Esophagus muscularis mucosa (tissue), 4 donors: ENCODE data around the gene FAM227A. TPM values are rescaled to one million over a fixed set of nuclear protein-coding genes. Genes with fewer than 3 reads are reported as not detected.

ENCODE experiments used
- DNase-seq: peaks from one replicate; pipeline ENCODE4 v3.0.0-alpha.2; 2017; ENCODE audit errors: extremely low spot score
- H3K27ac ChIP-seq, 4 donors: fragments of 200-600 bp; sonication (generic); replicated peaks in 1 of 4; 1 replicate in 3 of 4; 2 replicates in 1 of 4; pipeline ENCODE4 v1.5.1; 2016 to 2019; ENCODE audit warnings: mild to moderate bottlenecking in 1 of 4
- H3K27me3 ChIP-seq, 4 donors: fragments of 200-600 bp; sonication (generic); one replicate each; pipeline versions ENCODE4 v1.5.1 to v1.6.0; 2016 to 2019
- H3K36me3 ChIP-seq, 4 donors: fragments of 200-600 bp; sonication (generic); one replicate each; pipeline ENCODE4 v1.5.1; 2016 to 2019
- H3K4me1 ChIP-seq, 4 donors: fragments of 200-600 bp; sonication (generic); one replicate each; pipeline ENCODE4 v1.5.1; 2016 to 2019
- H3K4me3 ChIP-seq, 4 donors: fragments of 200-600 bp; sonication (generic); 1 replicate in 2 of 4; 2 replicates in 2 of 4; pipeline ENCODE4 v1.5.1; 2016 to 2019; ENCODE audit warnings: mild to moderate bottlenecking in 4 of 4, moderate library complexity in 1 of 4
- H3K9me3 ChIP-seq, 4 donors: fragments of 200-600 bp; sonication (generic); 1 replicate in 3 of 4; 2 replicates in 1 of 4; pipeline ENCODE4 v1.5.1; 2016 to 2019
- CTCF ChIP-seq, 3 experiments: fragments of 200-600 bp in 2 of 3; fragments of 450-650 bp in 1 of 3; sonication (generic) in 2 of 3; IDR thresholded peaks; one replicate each; pipeline ENCODE4 v1.5.1; 2017 to 2019; ENCODE audit warnings: antibody characterized with exemption in 3 of 3, mild to moderate bottlenecking in 2 of 3, moderate library complexity in 1 of 3
- EP300 ChIP-seq: sonication (generic); formaldehyde crosslinking; IDR thresholded peaks from one replicate; pipeline ENCODE4 v1.6.1; 2017; ENCODE audit warnings: antibody characterized with exemption
- POLR2A ChIP-seq: fragments of 450-650 bp; IDR thresholded peaks from one replicate; pipeline ENCODE4 v1.6.1; 2017; ENCODE audit warnings: antibody characterized with exemption, moderate library complexity, mild to moderate bottlenecking, low read depth
- POLR2AphosphoS5 ChIP-seq, 2 donors: sonication (generic); formaldehyde crosslinking; IDR thresholded peaks; one replicate each; pipeline ENCODE4 v1.6.1; 2017; ENCODE audit warnings: antibody characterized with exemption in 2 of 2
- WGBS: methylation state at CpG from one replicate; pipeline ENCODE4 v1.1.5; 2018; 5-methylcytosine and 5-hydroxymethylcytosine counted together
- intact Hi-C: fragments of 100-400 bp; cut with DNase I; formaldehyde crosslinking; loops from one replicate; pipeline ENCODE4 v1.15.1; 2023
- total RNA-seq, 4 donors: library from RNA; depleted of rRNA; stranded (reverse); fragments of >200 nt; gene quantifications; one replicate each; pipeline versions ENCODE4 v1.1.0 to v1.2.1, GENCODE V29; 2016

The FAM227A gene
- total RNA-seq, 4 donors from 2014 or later: 0.33 to 2.9 (median 0.86) TPM

DNA sequence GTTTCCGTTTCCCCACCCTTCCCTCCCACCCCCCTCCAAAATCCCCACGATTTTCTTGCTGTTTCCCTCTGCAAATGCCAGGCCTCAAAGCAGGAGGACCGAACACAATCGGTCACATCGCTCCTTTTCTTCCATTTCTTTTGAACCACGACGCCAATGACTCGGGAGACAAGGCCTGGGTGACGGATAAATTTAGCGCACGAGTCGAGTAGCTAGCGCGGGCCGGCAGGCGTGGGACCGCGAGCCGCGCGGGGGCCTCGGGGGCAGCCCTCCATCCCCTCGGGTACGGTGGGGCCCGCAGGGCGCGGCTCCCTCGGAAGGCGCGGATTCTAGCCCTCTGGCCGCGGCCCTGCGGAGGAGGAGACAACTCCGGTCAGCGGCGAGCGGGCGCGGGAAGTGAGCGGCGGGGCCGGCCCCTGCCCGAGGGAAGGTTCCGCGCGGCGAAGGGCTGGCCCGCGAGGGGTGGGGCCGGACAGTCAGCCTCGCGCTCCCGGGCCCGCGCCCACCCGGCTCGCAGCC, 44.1 kb upstream of the FAM227A start:
- Histone ChIP-seq H3K27me3 (no peaks in the 10 kb centered on the region), H3K9me3 (no peaks in the 10 kb centered on the region), H3K4me3 (peak overlapping the region; percentile 71 to 95 (median 84)), H3K27ac (peak overlapping the region; percentile 96 to 99 (median 98)), H3K36me3 (no peaks in the 10 kb centered on the region), H3K4me1 (peaks cover 49 to 67% (median 61%) of the 10 kb centered on the region in 4 donors)
- intact Hi-C loops: no loop called here
- peak; percentile 92 for DNase-seq
- TF ChIP-seq EP300: no peak
- TF ChIP-seq POLR2AphosphoS5 (IDR thresholded peaks at IDR 0.05): peak in 1 of 2 donors; percentile 4
- 0% methylated on average over 28 of the region's 57 CpGs for whole genome bisulfite sequencing

DNA sequence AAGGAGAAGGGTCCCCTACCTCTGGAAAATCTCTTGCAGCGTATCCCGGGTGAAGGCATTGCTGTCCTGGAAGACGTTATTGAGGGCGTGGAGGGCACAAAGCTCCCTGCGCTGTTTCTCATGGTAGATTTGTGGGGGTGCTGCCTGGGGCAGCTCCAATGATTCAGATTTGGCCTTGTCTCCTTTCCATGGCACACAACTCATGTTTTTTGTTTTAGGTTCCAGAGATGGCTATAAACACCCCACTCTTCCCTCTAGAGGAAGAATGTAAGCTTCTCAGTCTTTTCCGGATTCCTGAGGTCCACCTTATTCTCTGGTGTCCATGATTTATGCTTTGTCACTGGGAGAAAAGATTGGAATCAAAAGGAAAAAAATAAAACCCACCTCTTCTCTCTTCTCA, 43.6 kb upstream of the FAM227A start:
- WGBS: 12% methylated on average over 6 of the region's 6 CpGs
- no peak for DNase-seq
- intact Hi-C loops: no loop called here
- Histone ChIP-seq H3K4me3 (peak overlapping the region; percentile 71 to 95 (median 84)), H3K27me3 (no peaks in the 10 kb centered on the region), H3K4me1 (peaks cover 50 to 68% (median 61%) of the 10 kb centered on the region in 4 donors), H3K36me3 (no peaks in the 10 kb centered on the region), H3K27ac (peak overlapping the region; percentile 96 to 99 (median 98)), H3K9me3 (no peaks in the 10 kb centered on the region)
- TF ChIP-seq POLR2A (no peak), EP300 (no peak), CTCF (IDR thresholded peaks at IDR 0.05) (no peak), POLR2AphosphoS5 (IDR thresholded peaks at IDR 0.05) (no peak)

- intact Hi-C loops: no loop called here
- DNase-seq: no peak
- Histone ChIP-seq H3K36me3 (peaks cover 0 to 4% (median 2%) of the 10 kb centered on the region in 4 donors), H3K27ac (peak overlapping the region; percentile 96 to 99 (median 98)), H3K27me3 (no peaks in the 10 kb centered on the region), H3K4me3 (peak overlapping the region; percentile 71 to 95 (median 84)), H3K4me1 (peaks cover 46 to 70% (median 60%) of the 10 kb centered on the region in 4 donors), H3K9me3 (no peaks in the 10 kb centered on the region)
- 36% methylated on average over 5 of the region's 5 CpGs for WGBS
- no peak for TF ChIP-seq POLR2AphosphoS5 (IDR thresholded peaks at IDR 0.05)
- TF ChIP-seq EP300: no peak
- no peak for TF ChIP-seq CTCF (IDR thresholded peaks at IDR 0.05)
- TF ChIP-seq POLR2A: no peak
These were observed 43.0 kb upstream of the FAM227A start for GRCh38 chr22:38699143-38699542.

DNA sequence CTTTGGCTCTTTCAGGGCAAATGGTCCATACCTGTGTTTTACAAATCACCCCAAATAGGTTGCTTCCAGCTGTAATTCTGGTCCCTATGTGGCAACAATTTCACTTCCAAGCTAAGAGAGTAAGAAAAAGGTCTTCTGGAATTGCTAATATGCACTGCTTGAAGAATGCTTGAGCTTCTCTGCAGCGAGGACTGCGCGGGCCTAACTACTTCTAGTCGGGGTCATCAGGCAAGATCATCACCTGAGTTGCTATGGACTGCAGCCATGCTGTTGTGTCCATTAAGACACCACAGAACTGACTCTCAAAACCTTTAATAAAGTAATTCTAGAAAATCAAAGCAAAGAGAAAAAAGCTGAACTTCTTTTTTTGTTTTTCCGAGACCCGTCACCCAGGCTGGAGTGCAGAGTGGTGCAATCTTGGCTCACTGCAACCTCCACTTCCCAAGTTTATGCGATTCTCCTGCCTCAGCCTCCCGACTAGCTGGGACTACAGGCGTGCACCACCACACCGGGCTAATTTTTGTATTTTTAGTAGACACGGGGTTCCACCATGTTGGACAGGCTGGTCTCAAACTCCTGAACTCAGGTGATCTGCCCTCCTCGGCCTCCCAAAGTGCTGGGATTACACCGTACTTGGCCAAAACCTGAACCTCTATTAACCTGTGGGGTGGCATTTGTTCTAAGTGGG, 42.4 kb upstream of the FAM227A start:
- intact Hi-C loops: no loop called here
- H3K27ac ChIP-seq: peak overlapping the region; percentile 96 to 99 (median 98)
- H3K9me3 ChIP-seq: no peaks in the 10 kb centered on the region
- WGBS: 88% methylated on average over 13 of the region's 13 CpGs
- peaks cover 47 to 76% (median 63%) of the 10 kb centered on the region in 4 donors for H3K4me1 ChIP-seq
- H3K27me3 ChIP-seq: no peaks in the 10 kb centered on the region
- peak overlapping the region; percentile 71 to 95 (median 84) for H3K4me3 ChIP-seq
- H3K36me3 ChIP-seq: peaks cover 0 to 9% (median 5%) of the 10 kb centered on the region in 4 donors
- no peak for TF ChIP-seq CTCF (IDR thresholded peaks at IDR 0.05)
- TF ChIP-seq EP300: no peak
- TF ChIP-seq POLR2AphosphoS5 (IDR thresholded peaks at IDR 0.05): no peak
- TF ChIP-seq POLR2A: no peak
- no peak for DNase-seq

GRCh38 chr22:38697425-38698089, 41.4 kb upstream of the FAM227A start:
- Histone ChIP-seq H3K4me3 (peak overlapping the region in 3 of 4 donors; percentile 1 to 71 (median 24)), H3K36me3 (peaks cover 0 to 13% (median 6%) of the 10 kb centered on the region in 4 donors), H3K9me3 (no peaks in the 10 kb centered on the region), H3K4me1 (peaks cover 50 to 84% (median 66%) of the 10 kb centered on the region in 4 donors), H3K27ac (peak overlapping the region; percentile 96 to 99 (median 98)), H3K27me3 (no peaks in the 10 kb centered on the region)
- 62% methylated on average over 8 of the region's 8 CpGs for WGBS
- no peak for DNase-seq
- no peak for TF ChIP-seq EP300
- TF ChIP-seq POLR2A: no peak
- TF ChIP-seq CTCF (IDR thresholded peaks at IDR 0.05): no peak
- TF ChIP-seq POLR2AphosphoS5 (IDR thresholded peaks at IDR 0.05): no peak
- intact Hi-C loops: no loop called here
